Measurements from ENCODE around the gene SCN3A. TPM values are rescaled to one million over a fixed set of nuclear protein-coding genes. Genes with fewer than 3 reads are reported as not detected.

SCN3A gene
- total RNA-seq, 1 donor from 2014 or later, result 0.05 TPM

DNA sequence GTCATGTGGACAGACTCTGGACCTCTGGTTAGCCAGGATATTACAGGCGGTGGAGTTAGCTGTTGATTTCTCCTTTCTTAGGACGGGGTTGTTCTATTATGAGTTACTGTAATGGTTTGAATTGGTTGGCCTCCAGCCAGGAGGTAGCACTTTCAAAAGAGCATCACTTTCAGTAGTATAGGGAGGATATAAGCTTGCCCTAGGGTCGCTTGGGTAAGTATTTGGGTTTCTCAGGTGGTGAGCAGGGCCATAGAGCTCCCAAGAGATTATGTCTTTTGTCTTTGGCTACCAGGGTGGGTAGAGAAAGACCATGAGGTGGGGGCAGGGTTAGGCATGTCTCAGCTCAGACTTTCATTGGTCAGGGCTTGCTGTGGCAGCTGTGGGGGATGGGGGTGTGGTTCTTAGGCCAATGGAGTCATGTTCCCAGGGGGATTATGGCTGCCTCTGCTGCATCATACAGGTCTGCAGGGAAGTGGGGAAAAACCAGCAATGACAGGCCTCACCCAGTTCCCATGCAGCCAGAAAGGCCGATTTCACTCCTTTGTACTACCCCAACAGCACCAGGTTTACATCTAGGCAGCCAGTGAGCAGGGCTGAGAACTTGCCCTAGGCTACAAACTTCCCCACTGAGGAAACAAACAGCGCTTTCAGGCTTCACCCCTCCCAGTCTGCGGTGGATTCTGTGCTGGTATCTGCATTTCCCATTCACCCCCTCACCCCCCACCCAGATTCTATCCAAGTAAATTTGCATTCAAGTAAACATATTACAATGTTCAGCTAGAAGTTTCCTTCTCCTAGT lies 159.1 kb downstream of the SCN3A start:
- H3K4me3 Mint-ChIP-seq, result no peak overlapping the region
- no peaks in the 10 kb centered on the region for H3K4me1 Mint-ChIP-seq
- H3K27ac Mint-ChIP-seq, result no peak overlapping the region
- H3K36me3 Mint-ChIP-seq (ENCODE audit: low read depth), result no peaks in the 10 kb centered on the region
- no peak for DNase-seq
- H3K27me3 Mint-ChIP-seq, result no peaks in the 10 kb centered on the region
- intact Hi-C loops (cut with micrococcal nuclease), result no loop called here
- no peaks in the 10 kb centered on the region for H3K9me3 Mint-ChIP-seq

Other genes with a start within 250 kb of the SCN3A start
- not detected in 2 replicates for gene SLC38A11, start 248.5 kb downstream of the SCN3A start, total RNA-seq
- not detected in 2 replicates for gene SCN2A, start 35.4 kb upstream of the SCN3A start, total RNA-seq

Measured in activated CD4-positive, alpha-beta T cell treated with anti-CD3 and anti-CD28 coated beads, Interleukin-2, amount 10 ng/mL, durations not matched to agents 24 days and 14 days (primary cell).